HS-27A (cell line): ENCODE results near the gene ETV6.

Experiments used
- DNase-seq: peaks from one replicate; pipeline ENCODE4 v3.0.0-alpha.2; 2012; ENCODE audit warnings: low read depth, missing footprints

ETV6 gene

GRCh38 chr12:11778713-11779685 lies 129.5 kb downstream of the ETV6 start:
- no peak for DNase-seq

DNA sequence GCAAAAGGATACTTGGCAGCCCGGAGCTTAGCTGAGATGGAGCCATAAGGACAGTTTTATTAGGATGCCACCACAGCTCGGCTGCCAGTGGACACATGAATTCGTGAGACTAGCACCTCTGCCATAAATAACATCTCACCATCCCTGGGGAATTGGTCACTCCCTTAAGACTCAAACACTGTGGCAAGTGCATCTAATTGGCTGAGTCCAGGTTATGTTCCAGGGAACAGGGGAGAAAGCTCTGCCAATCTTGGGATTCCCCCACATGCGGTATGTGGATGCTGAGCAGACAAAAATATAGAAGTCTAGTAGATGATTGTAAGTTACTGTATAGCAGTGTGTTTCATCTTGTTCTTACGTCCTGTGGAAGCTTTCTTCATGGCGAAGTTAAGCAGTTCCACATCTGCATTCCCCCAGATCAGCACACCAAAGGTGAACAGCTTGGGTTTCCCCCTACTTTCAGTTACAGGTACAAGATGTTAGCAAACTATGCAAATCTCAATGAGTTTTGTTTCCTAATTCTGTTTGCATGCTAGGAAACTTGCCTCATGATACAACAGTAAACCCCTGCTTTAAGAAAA lies 131.1 kb downstream of the ETV6 start:
- no peak for DNase-seq

DNA sequence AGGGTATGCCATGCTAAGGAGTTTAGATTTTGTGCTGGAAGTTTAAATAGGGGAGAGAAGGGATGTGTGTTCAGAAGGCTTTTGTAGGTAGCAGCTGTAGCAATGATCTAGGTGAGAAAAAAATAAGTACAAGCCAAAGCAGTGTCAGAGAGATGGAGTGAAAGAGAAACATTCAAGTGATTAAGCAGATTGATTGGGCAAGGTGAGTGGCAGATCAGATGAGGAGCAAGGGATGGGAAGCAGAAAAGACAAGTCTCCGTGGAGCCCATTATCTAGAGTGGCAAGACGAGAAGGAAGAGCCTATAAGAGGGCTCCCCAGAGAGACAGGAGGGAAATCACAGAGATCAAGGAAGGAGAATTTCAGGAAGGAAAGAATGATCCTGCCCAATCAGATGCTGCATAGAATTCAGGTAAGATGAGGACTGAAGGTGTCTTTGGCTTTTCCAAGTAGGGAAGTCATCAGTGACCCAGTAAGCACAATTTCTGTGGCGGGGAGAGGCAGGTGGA lies 133.5 kb downstream of the ETV6 start:
- DNase-seq: no peak

- no peak for DNase-seq
Observed at GRCh38 chr12:11785712-11786111, 136.2 kb downstream of the ETV6 start.

- no peak for DNase-seq
Observed at GRCh38 chr12:11786638-11787365, 137.3 kb downstream of the ETV6 start.

DNA sequence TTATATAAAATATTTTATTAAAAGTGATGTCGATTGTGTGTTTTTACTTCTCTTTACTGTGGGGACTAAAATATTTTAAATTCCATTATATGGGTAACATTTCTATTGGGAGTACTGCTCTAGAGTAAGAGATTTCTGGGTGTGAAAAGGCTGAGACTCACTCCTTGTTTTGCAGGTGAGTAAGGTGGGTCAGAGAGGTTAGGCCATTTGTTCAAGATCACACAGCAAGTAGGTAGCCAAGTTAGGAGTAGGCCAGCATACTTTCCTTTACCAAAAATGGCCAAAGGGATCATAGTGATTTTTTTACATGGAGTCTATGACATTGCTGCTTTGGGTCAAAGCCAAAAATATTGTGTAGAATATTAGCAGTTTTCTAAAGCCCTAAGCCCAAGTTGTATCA lies 138.0 kb downstream of the ETV6 start:
- DNase-seq: no peak

DNA sequence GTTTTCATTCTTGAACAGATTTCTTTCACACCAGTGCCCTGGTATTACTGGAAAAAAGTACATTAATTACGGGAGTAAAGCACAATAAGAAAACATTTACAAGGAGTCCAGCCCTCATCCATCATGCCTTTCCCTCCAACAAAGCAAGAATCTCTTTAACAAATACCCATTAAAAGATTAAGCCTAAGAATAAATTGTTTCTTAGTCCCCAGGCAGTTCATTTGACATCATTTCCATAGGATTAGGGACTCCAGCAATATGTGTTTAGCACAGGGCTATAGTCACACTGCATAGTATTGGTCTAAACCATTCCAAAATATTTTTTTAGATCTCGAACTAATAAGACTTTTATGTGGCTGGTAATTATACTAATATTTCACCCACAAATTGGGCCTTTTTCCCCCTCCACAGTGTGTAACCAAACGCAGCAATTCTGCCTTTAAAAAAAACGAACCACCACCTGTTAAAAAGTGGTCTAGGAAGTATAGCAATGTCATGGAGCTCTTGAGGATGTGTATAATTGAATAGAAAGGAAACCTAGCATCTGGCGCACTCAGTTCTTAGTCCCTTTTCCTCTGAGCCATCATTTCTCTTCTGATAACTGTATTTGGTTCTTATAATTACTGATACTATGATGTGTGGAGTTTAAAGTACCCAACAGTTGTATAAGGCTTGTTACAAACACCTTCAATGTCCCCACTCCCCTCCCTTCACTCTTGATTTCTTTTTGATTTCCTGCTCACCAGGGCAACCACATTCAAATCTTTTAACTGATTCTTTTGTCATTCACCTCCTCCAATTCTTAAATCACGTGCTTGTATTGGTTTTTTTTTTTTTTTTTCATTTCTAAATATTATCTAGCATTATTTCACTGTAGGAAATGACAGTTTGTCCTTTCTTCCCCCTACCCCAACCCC lies 138.7 kb downstream of the ETV6 start:
- no peak for DNase-seq

GRCh38 chr12:11793921-11794710 lies 144.6 kb downstream of the ETV6 start:
- no peak for DNase-seq

DNA sequence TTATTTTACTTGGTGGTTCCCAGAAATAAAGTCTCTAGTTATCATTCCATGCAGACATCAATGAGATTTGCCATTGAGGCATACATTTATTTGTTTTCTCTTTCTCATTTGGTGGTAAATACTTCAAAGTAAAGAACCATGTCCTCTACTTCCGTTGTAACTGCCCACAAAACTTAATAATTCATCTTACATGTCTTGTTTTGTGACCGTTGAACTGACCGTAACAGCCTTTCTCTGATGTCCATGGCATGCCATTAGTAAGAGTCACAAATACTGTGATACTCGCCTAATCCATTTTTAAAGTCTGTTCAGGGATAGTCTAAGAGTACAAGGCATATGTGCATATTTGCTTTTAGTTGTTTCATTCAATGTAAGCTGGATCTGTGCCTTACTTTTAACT lies 145.3 kb downstream of the ETV6 start:
- DNase-seq: no peak

- DNase-seq: no peak
Observed at GRCh38 chr12:11795192-11795912, 145.9 kb downstream of the ETV6 start.

- peak; percentile 87 for DNase-seq
Observed at GRCh38 chr12:11795913-11796459, 146.5 kb downstream of the ETV6 start.

GRCh38 chr12:11797317-11797913 lies 147.9 kb downstream of the ETV6 start:
- peak; percentile 92 for DNase-seq

- DNase-seq: no peak
Observed at GRCh38 chr12:11798006-11798708, 148.7 kb downstream of the ETV6 start.

DNA sequence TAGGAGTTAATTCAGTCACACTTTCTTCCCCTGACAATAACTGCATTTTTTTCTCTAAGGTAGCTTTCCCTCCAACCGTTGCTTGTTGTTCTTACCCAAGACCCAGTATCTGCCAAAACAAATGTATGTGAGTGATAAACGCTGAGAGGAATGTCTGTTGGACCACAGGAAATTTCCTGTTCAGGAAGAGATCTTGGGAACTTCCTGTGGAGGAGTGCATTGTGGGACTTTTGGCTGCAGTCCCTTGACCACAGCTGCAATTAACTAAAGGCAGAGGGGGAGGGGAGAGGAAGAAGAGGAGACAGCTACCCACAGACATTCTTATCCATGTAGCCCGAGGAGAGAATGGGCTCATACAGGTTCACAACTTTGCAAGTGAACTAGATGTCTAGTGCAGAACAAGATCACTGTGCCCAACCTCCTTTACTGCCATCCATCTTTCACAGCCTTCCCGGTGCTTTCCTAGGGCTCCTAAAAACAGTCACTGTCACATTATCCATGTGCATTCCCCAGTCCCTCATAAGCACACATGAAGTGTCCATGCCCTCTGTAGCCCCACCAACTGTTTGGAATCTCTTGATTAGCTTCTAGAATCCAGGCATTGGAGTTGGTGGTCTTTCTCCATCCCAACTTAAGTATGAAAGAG lies 149.5 kb downstream of the ETV6 start:
- DNase-seq: peak; percentile 91

GRCh38 chr12:11799502-11799873 lies 150.0 kb downstream of the ETV6 start:
- DNase-seq: no peak

DNA sequence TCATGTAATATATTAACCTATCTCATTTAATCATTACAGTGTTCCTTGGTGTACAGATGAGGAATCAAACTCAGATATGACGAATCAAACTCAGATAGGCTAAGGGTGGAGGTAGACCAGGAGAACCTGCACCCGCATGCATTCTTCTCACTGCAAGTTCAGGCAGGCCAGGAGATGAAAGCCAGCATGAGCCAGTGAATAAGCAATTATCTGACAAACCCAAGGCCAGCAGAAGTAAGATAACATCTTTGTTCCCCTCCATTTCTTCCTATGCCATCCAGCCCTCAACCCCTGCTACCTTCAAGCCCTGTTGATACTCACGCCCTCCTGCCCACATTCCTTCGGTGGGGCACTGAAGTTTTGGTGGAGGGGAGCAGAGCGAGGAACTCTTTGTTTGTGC lies 152.2 kb downstream of the ETV6 start:
- DNase-seq: no peak

- DNase-seq: no peak
Observed at GRCh38 chr12:11804130-11804529, 154.7 kb downstream of the ETV6 start.

DNA sequence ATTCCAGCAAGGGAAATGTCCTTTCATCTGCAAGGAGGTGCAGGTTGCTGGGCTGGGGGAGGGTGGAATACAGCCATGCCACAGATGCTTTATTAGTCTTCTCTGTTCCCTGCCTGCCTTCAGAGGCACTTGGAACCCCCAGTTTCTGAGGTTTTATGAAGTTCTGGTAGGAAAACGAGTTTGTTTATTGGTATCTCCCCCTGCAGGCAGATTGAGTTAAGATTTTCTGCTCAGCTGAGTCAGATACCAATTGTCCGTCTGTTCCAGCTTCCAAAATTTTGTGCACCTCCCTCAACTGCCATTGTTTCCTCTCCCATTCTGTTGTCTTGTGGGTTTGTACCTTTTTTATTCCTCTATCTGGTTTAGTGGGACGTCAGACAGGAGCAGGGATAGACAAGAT lies 155.6 kb downstream of the ETV6 start:
- DNase-seq: no peak
